Measurements from ENCODE around the gene TRIM52.
"Not testable (repeated sequence)": the region's sequence is repeated elsewhere in the genome, so short reads cannot be mapped to it uniquely, and the experiment has no call there.

TRIM52 gene

DNA sequence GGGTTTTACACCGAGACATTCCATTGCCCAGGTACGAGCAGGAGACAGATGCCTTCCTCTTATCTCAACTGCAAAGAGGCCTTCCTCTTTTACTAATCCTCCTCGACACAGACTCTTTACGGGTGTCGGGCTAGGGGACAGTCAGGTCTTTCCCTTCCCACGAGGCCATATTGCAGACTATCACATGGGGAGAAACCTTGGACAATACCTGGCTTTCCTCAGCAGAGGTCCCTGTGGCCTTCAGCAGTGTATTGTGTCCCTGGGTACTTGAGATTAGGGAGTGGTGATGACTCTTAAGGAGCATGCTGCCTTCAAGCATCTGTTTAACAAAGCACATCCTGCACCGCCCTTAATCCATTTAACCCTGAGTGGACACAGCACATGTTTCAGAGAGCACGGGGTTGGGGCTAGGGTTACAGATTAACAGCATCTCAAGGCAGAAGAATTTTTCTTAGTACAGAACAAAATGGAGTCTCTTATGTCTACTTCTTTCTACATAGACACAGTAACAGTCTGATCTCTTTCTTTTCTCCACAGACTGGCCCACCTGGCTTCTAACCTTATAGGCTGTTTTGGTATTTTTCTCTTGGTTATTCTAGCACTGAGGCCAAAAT is 6.5 kb upstream of the TRIM52 start:
- not testable (repeated sequence) for H4K20me1 ChIP-seq (ENCODE audit: insufficient read depth, low read length); H3K9me3 ChIP-seq (ENCODE audit: insufficient read depth, low read length, severe bottlenecking); H3K27ac ChIP-seq (ENCODE audit: low read length); H2AFZ ChIP-seq (ENCODE audit: low read depth, low read length); H3K4me1 ChIP-seq (ENCODE audit: insufficient read depth, low read length); H3K9ac ChIP-seq (ENCODE audit: low read depth, low read length); H3K27me3 ChIP-seq (ENCODE audit: insufficient read depth, low read length, poor library complexity); ATAC-seq (ENCODE audit: insufficient read depth, low read depth); H3K4me2 ChIP-seq (ENCODE audit: insufficient read depth, low read length); DNase-seq; H3K4me3 ChIP-seq (ENCODE audit: low read depth in 1 of 2, low read length in 2 of 2)
- Histone ChIP-seq H3K36me3 (ENCODE audit: insufficient read depth, low read length) (peaks cover 17% of the 10 kb centered on the region), H3K79me2 (ENCODE audit: insufficient read depth, low read length) (peaks cover 13% of the 10 kb centered on the region)

DNA sequence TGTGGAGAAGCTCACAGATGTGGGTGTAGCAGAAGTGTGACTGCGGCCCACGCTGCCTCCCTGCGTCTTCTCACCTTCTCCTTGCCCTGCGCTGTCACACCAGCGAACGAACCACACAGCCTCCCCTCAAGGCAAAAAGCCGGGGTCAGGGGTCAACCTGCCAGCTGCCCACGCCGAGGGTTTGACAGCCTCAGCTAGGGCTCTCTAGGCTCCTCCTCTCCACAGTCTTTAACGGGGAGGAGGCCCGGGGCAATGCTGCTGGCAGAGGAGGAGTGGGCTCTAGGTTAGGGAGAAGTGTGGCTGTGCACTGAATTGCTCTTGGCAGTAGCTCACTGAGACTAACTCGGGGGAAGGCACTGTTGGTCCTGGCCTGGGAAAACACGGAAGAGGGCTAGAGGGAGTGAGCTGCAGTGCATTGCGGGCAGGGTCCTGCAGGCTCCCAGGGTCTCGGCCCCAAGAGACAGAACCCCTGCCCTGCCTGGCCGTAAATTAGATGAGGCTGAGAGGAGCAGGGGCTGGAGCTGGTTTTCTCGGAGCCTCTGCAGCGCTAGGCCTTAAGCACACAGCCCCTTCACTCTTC is 4.2 kb upstream of the TRIM52 start:
- Histone ChIP-seq H4K20me1 (ENCODE audit: insufficient read depth, low read length) (peaks cover 6% of the 10 kb centered on the region; the same call in 1 of the 2 replicates), H2AFZ (ENCODE audit: low read depth, low read length) (no peak overlapping the region), H3K9ac (ENCODE audit: low read depth, low read length) (no peak overlapping the region), H3K4me1 (ENCODE audit: insufficient read depth, low read length) (peaks cover 14% of the 10 kb centered on the region), H3K4me3 (ENCODE audit: low read depth in 1 of 2, low read length in 2 of 2) (no peak overlapping the region), H3K4me2 (ENCODE audit: insufficient read depth, low read length) (no peak overlapping the region), H3K9me3 (ENCODE audit: insufficient read depth, low read length, severe bottlenecking) (no peaks in the 10 kb centered on the region), H3K27ac (ENCODE audit: low read length) (no peak overlapping the region), H3K27me3 (ENCODE audit: insufficient read depth, low read length, poor library complexity) (no peaks in the 10 kb centered on the region), H3K79me2 (ENCODE audit: insufficient read depth, low read length) (peaks cover 35% of the 10 kb centered on the region), H3K36me3 (ENCODE audit: insufficient read depth, low read length) (peaks cover 22% of the 10 kb centered on the region)
- TF ChIP-seq, protein P1, sequence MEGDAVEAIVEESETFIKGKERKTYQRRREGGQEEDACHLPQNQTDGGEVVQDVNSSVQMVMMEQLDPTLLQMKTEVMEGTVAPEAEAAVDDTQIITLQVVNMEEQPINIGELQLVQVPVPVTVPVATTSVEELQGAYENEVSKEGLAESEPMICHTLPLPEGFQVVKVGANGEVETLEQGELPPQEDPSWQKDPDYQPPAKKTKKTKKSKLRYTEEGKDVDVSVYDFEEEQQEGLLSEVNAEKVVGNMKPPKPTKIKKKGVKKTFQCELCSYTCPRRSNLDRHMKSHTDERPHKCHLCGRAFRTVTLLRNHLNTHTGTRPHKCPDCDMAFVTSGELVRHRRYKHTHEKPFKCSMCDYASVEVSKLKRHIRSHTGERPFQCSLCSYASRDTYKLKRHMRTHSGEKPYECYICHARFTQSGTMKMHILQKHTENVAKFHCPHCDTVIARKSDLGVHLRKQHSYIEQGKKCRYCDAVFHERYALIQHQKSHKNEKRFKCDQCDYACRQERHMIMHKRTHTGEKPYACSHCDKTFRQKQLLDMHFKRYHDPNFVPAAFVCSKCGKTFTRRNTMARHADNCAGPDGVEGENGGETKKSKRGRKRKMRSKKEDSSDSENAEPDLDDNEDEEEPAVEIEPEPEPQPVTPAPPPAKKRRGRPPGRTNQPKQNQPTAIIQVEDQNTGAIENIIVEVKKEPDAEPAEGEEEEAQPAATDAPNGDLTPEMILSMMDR (IDR thresholded peaks at IDR 0.05; ENCODE audit: borderline replicate concordance, extremely low read depth, low read length, poor library complexity, severe bottlenecking), result no peak
- TF ChIP-seq EZH2 (IDR thresholded peaks at IDR 0.05; ENCODE audit: borderline replicate concordance, low read depth, low read length, severe bottlenecking), result no peak
- ATAC-seq (ENCODE audit: insufficient read depth, low read depth) (no peak), DNase-seq (no peak)

DNA sequence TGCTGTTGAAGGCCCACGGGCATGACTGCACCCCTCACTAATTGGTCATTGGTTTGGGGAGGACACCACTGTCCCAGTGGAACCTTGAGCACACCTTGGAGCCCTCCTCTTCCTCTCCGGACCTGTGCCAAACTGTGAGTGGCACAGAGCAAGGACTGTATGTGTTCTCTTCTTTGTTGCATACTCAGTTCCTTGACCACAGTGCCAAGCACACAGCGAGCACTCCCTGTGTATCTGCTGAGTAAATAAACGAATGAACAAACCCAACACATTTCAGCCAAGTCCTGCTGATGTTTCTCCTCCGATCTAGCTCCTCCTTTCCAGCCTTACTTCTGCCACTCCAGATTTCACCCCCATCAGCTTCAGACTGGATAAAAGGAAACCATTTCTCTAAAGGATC is 2.7 kb upstream of the TRIM52 start:
- no peak overlapping the region for H3K27ac ChIP-seq (ENCODE audit: low read length)
- no peak for ATAC-seq (ENCODE audit: insufficient read depth, low read depth)
- peaks cover 50% of the 10 kb centered on the region for H3K79me2 ChIP-seq (ENCODE audit: insufficient read depth, low read length)

More for the DNA sequence above, 2.7 kb upstream of the TRIM52 start:
- peaks cover 22% of the 10 kb centered on the region for H3K36me3 ChIP-seq (ENCODE audit: insufficient read depth, low read length)
- no peak overlapping the region for H3K4me3 ChIP-seq (ENCODE audit: low read depth in 1 of 2, low read length in 2 of 2)
- TF ChIP-seq, protein P1 (IDR thresholded peaks at IDR 0.05; ENCODE audit: borderline replicate concordance, extremely low read depth, low read length, poor library complexity, severe bottlenecking), result no peak
- TF ChIP-seq EZH2 (IDR thresholded peaks at IDR 0.05; ENCODE audit: borderline replicate concordance, low read depth, low read length, severe bottlenecking), result no peak
- no peak overlapping the region for H2AFZ ChIP-seq (ENCODE audit: low read depth, low read length)
- no peak overlapping the region for H3K9ac ChIP-seq (ENCODE audit: low read depth, low read length)
- peaks cover 15% of the 10 kb centered on the region; the same call in 1 of the 2 replicates for H4K20me1 ChIP-seq (ENCODE audit: insufficient read depth, low read length)
- no peaks in the 10 kb centered on the region for H3K9me3 ChIP-seq (ENCODE audit: insufficient read depth, low read length, severe bottlenecking)
- H3K4me2 ChIP-seq (ENCODE audit: insufficient read depth, low read length), result no peak overlapping the region
- peaks cover 30% of the 10 kb centered on the region for H3K4me1 ChIP-seq (ENCODE audit: insufficient read depth, low read length)
- no peaks in the 10 kb centered on the region for H3K27me3 ChIP-seq (ENCODE audit: insufficient read depth, low read length, poor library complexity)
- DNase-seq, result no peak

Data from DND-41 (cell line).